GM12873 (cell line): ENCODE data around the gene ROR2.

Experiments used
- CTCF ChIP-seq: IDR thresholded peaks from 2 replicates; pipeline ENCODE4 v1.5.1; 2012; ENCODE audit warnings: low read depth, mild to moderate bottlenecking, moderate library complexity, low read length, control low read depth; ENCODE audit not compliant: insufficient read depth; ENCODE audit errors: missing control alignments

Gene ROR2

GRCh38 chr9:91726406-91727100 lies 223.5 kb downstream of the ROR2 start:
- no peak for TF ChIP-seq CTCF

- TF ChIP-seq CTCF, result no peak
These were observed 224.4 kb downstream of the ROR2 start for GRCh38 chr9:91725651-91726050.

GRCh38 chr9:91724609-91725505 lies 225.2 kb downstream of the ROR2 start:
- TF ChIP-seq CTCF, result no peak

- TF ChIP-seq CTCF, result no peak
These were observed 226.0 kb downstream of the ROR2 start for GRCh38 chr9:91724068-91724440.

- no peak for TF ChIP-seq CTCF
These were observed 226.5 kb downstream of the ROR2 start for GRCh38 chr9:91723420-91724067.

GRCh38 chr9:91720751-91721705 lies 229.0 kb downstream of the ROR2 start:
- TF ChIP-seq CTCF, result peak; percentile 16

GRCh38 chr9:91720313-91720712 lies 229.7 kb downstream of the ROR2 start:
- no peak for TF ChIP-seq CTCF
